NCI-H526 treated with DMSO at 0.1 percent for 48 hours (cell line): ENCODE data around the gene SLC37A1.
"Not testable (repeated sequence)": the region's sequence is repeated elsewhere in the genome, so short reads cannot be mapped to it uniquely, and the experiment has no call there.

Experiments
- DNase-seq: peaks from one replicate; lab custom pipeline; 2025; lab: John Stamatoyannopoulos, UW

Gene SLC37A1

GRCh38 chr21:42619166-42619565, 105.5 kb downstream of the SLC37A1 start:
- no peak for DNase-seq

DNA sequence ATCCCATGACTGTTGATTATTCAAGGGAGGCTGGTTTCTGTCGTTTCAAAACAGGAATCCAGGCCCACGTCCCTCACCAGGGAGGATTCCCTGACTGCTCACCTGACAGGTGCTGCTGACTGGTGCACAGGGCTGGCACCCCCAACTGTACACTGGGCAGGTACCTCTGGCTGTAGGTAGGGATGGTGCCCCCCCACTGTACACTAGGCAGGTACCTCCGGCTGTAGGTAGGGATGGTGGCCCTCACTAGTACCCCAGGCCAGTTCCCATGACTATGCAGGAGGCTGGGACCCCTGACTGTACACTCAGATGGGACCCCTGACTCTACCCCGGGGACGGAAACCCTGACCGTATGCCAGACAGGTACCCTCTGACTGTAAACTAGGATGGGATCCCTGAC, 106.2 kb downstream of the SLC37A1 start:
- DNase-seq = no peak

DNA sequence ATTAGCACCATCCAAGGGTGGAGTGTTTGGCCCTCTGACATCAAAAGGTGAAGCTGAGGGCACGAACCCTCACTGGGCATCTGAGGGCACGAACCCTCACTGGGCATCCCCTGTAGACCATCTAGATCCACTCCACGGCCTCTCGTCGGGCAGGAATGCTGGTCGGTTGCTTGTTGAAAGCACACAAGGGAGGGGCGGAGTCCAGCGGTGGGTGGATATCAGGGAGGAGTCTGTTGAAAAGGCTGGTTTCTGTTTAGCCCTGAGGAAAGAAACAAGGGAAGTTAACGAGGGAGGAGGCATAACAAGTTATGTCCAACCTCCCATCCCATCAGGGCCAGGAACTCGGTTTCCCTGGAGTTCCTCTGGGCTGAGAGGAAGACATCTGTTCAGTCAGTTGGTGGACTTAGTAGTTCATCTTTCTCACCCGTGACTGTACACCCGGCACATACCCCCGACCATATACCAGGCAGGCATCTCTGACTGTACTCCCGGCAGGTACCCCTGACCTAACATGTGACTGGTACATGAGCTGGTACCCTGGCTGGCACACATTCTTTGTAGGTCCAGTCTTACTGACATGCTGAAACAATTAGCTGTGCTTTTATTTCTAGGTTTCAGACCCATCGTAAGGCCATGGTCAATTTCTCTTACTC, 107.6 kb downstream of the SLC37A1 start:
- DNase-seq = peak; percentile 60

DNA sequence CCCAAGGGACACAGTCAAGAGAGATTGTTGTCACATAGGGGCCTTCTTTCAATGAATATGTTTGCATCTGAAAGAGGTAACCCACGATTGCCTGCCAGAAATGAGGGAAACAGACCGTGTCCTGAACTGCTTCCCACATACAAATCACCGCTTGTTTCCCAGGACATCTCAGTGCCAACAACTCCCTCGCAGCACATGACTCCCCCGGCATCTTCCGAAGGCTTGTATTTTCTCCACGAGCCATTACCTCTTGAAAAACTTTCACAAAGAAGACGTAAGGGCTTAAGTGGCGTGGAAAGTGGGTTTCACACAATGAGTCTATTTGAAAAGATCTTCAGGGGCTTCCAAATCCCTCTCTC, 108.1 kb downstream of the SLC37A1 start:
- peak; percentile 79 for DNase-seq

- no peak for DNase-seq
Observed at GRCh38 chr21:42622284-42622683, 108.6 kb downstream of the SLC37A1 start.

DNA sequence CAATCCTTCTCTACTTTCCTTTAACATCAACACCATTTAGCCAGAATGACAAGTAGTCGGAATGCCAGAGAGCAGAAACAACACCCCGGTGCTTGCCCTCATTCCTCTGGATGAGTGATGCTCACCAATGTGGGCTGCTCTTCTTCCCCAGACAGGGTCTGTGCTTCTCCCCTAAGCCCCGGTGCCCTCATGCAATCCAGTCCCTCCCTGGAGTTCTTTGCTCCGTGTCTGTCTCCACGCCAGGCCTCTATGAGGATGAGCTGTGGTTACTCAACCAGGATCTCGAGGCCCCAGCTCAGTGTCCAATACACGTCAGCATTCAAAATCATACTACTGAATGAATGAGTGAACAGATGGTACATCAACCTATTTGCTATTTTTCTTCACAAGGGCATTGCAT, 110.0 kb downstream of the SLC37A1 start:
- DNase-seq = no peak

GRCh38 chr21:42624095-42624790, 110.6 kb downstream of the SLC37A1 start:
- no peak for DNase-seq

- DNase-seq = no peak
Observed at GRCh38 chr21:42624936-42625335, 111.3 kb downstream of the SLC37A1 start.

DNA sequence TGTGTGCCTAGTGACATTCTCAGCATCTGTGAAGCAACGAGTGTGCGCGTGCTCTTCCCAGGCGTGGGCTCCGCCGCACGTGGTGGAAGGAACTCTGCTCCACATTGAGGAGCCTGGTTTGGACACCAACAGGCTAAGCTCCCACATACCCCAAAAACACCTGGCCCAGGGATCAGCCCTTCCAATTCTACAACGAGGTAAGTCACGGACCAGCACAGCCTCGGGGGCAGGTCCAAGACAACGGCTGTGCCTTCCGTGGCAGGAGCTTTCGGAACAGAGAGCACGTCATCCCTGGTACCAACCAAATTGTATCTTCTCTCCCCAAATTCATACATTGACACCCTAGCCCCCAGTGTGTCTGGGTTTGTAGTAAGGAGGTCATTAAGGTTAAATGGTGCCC, 112.5 kb downstream of the SLC37A1 start:
- no peak for DNase-seq

DNA sequence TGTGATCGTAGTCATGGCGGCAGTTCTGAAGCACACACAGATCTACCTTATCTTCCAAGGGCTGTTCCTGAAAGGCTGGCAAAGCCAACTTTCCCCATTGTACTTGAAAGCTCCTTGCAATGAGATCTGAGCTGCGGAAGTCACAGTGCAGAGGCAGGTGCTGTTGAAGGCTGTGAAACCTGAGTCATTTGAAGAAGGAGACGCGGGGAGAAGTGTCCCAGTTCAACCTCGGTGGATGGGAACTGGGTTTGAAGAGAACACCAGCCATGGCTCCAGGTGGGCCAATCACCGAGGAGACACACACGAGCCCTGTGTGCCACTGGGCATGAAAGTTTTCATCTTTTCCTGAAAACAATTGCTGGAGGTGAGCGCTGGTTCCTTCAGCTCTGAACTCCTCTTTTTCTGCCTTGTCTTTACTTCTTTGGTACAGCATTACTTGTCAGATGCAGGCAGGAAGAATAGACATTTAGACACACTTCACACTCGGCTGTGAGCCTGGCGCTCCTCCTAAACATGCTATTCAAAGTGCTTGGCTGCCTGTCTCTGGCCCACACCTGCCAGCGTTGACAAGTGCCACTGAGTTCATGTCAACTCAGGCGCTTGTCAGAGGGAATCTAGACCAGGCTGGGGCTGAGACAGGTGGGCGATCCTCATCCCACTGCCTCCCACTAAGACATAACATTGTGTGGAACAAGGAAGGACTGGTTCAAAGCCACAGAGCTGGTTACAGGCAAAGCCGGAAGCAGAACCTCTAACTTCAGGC, 114.1 kb downstream of the SLC37A1 start:
- DNase-seq = no peak

- DNase-seq = not testable (repeated sequence)
Observed at GRCh38 chr21:42628466-42629061, 114.9 kb downstream of the SLC37A1 start.

GRCh38 chr21:42629933-42630589, 116.4 kb downstream of the SLC37A1 start:
- no peak for DNase-seq

- no peak for DNase-seq
Observed at GRCh38 chr21:42630626-42631025, 117.0 kb downstream of the SLC37A1 start.
